ENCODE data around the gene DUSP5. TPM values are rescaled to one million over a fixed set of nuclear protein-coding genes. Genes with fewer than 3 reads are reported as not detected.

DUSP5 gene
- total RNA-seq, 5 donors from 2014 or later (not counting 1 experiment from before 2014, with no cell fraction given): 6.6 to 69.5 (median 9.6) TPM

- Mint-ChIP-seq H3K36me3 (peaks cover 72% of the 10 kb centered on the region), H3K4me3 (no peak overlapping the region), H3K4me1 (peaks cover 2 to 25% (median 14%) of the 10 kb centered on the region in 3 donors), H3K9me3 (peaks cover 0 to 3% (median 2%) of the 10 kb centered on the region in 3 donors), H3K27ac (no peak overlapping the region), H3K27me3 (no peaks in the 10 kb centered on the region)
- Histone ChIP-seq H3K4me1 (ENCODE audit: control insufficient read depth in 1 of 2, extremely low read depth in 1 of 2, insufficient read depth in 2 of 2, low read length in 2 of 2) (no peaks in the 10 kb centered on the region), H3K9me3 (no peaks in the 10 kb centered on the region), H3K36me3 (ENCODE audit: control insufficient read depth in 2 of 2, extremely low read depth in 1 of 2, insufficient read depth in 1 of 2, low read length in 1 of 2) (peaks cover 0 to 50% of the 10 kb centered on the region in 2 donors), H3K4me3 (ENCODE audit: control insufficient read depth in 1 of 2, extremely low read depth in 1 of 2, low read length in 1 of 2) (no peak overlapping the region), H3K27ac (ENCODE audit: low read length) (no peak overlapping the region), H3K27me3 (replicated peaks in 1 of 2; ENCODE audit: control insufficient read depth in 2 of 2, extremely low read depth in 1 of 2, insufficient read depth in 2 of 2, low read length in 1 of 2) (no peaks in the 10 kb centered on the region)
- ATAC-seq (replicated peaks in 1 of 4) (no peak), DNase-seq (no peak)
- 83% methylated on average over 2 of the region's 6 CpGs for WGBS (ENCODE audit: insufficient coverage)
- ChIA-PET CTCF (no interaction called here), POLR2A (interaction anchor here in 1 of 2 donors (2.0 kb wide), 1 partner anchor 8 kb away, joined by 5 read pairs; no protein-coding TSS in a partner anchor)
These were observed 14.2 kb downstream of the DUSP5 start for GRCh38 chr10:110511734-110512449.

GRCh38 chr10:110512461-110513187, 14.9 kb downstream of the DUSP5 start:
- peaks cover 0 to 3% (median 2%) of the 10 kb centered on the region in 3 donors for H3K9me3 Mint-ChIP-seq
- H3K36me3 Mint-ChIP-seq: peaks cover 67% of the 10 kb centered on the region
- ChIA-PET POLR2A (interaction anchor here in 1 of 2 donors (2.0 kb wide), 1 partner anchor 9 kb away, joined by 5 read pairs; no protein-coding TSS in a partner anchor), CTCF (no interaction called here)
- no peak overlapping the region for H3K4me3 Mint-ChIP-seq
- H3K27ac Mint-ChIP-seq: peak overlapping the region in 1 of 2 donors; percentile 51
- Histone ChIP-seq H3K27me3 (replicated peaks in 1 of 2; ENCODE audit: control insufficient read depth in 2 of 2, extremely low read depth in 1 of 2, insufficient read depth in 2 of 2, low read length in 1 of 2) (no peaks in the 10 kb centered on the region), H3K36me3 (ENCODE audit: control insufficient read depth in 2 of 2, extremely low read depth in 1 of 2, insufficient read depth in 1 of 2, low read length in 1 of 2) (peaks cover 0 to 42% of the 10 kb centered on the region in 2 donors), H3K9me3 (no peaks in the 10 kb centered on the region), H3K4me1 (ENCODE audit: control insufficient read depth in 1 of 2, extremely low read depth in 1 of 2, insufficient read depth in 2 of 2, low read length in 2 of 2) (no peaks in the 10 kb centered on the region), H3K27ac (ENCODE audit: low read length) (no peak overlapping the region), H3K4me3 (ENCODE audit: control insufficient read depth in 1 of 2, extremely low read depth in 1 of 2, low read length in 1 of 2) (no peak overlapping the region)
- no peak for DNase-seq
- WGBS (ENCODE audit: insufficient coverage): 82% methylated on average over 2 of the region's 5 CpGs
- ATAC-seq (replicated peaks in 1 of 4): peak in 2 of 4 experiments; percentile 48 to 54
- H3K27me3 Mint-ChIP-seq: no peaks in the 10 kb centered on the region
- peaks cover 0 to 23% (median 14%) of the 10 kb centered on the region in 3 donors for H3K4me1 Mint-ChIP-seq

DNA sequence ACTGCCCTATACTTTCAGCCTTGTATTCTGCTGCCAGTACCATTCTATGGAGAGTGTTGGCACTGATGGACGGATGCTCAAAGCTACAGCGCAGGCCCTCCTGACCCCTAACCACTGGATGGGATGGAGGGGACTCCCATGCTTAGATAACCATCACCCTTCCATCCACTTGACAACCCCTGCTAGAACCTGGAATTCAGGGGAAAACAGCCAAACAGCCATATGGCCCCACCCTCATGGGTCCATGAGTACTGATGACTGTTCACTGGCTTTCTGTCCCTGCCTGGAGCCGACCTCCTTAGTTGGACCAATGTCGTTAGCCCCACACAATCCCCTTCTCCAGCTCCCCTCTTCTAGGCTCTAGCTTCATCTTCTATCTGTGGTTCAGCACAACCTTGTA, 16.2 kb downstream of the DUSP5 start:
- CTCF ChIA-PET: interaction anchor here (0.7 kb wide), 2 partner anchors 22 to 1548 kb away, joined by 4 to 6 read pairs; no protein-coding TSS in a partner anchor
- Histone ChIP-seq H3K4me3 (ENCODE audit: control insufficient read depth in 1 of 2, extremely low read depth in 1 of 2, low read length in 1 of 2) (no peak overlapping the region), H3K9me3 (no peaks in the 10 kb centered on the region), H3K27me3 (replicated peaks in 1 of 2; ENCODE audit: control insufficient read depth in 2 of 2, extremely low read depth in 1 of 2, insufficient read depth in 2 of 2, low read length in 1 of 2) (no peaks in the 10 kb centered on the region), H3K36me3 (ENCODE audit: control insufficient read depth in 2 of 2, extremely low read depth in 1 of 2, insufficient read depth in 1 of 2, low read length in 1 of 2) (peaks cover 0 to 30% of the 10 kb centered on the region in 2 donors), H3K4me1 (ENCODE audit: control insufficient read depth in 1 of 2, extremely low read depth in 1 of 2, insufficient read depth in 2 of 2, low read length in 2 of 2) (no peaks in the 10 kb centered on the region), H3K27ac (ENCODE audit: low read length) (no peak overlapping the region)
- Mint-ChIP-seq H3K4me1 (peaks cover 0 to 13% (median 11%) of the 10 kb centered on the region in 3 donors), H3K36me3 (peaks cover 55% of the 10 kb centered on the region), H3K27me3 (no peaks in the 10 kb centered on the region), H3K4me3 (no peak overlapping the region), H3K9me3 (peaks cover 0 to 3% (median 2%) of the 10 kb centered on the region in 3 donors), H3K27ac (no peak overlapping the region)
- ATAC-seq (replicated peaks in 1 of 4): peak in 1 of 4 experiments; percentile 24
- POLR2A ChIA-PET: interaction anchor here in 1 of 2 donors (0.7 kb wide), 1 partner anchor 10 kb away, joined by 4 read pairs; no protein-coding TSS in a partner anchor
- WGBS (ENCODE audit: insufficient coverage): 100% methylated on average over 1 of the region's 4 CpGs
- no peak for DNase-seq

GRCh38 chr10:110514848-110515247, 17.1 kb downstream of the DUSP5 start:
- H3K27ac ChIP-seq (ENCODE audit: low read length): no peak overlapping the region
- POLR2A ChIA-PET: interaction anchor here in 1 of 2 donors (0.6 kb wide), 1 partner anchor 153 kb away, joined by 3 read pairs; no protein-coding TSS in a partner anchor
- CTCF ChIA-PET: interaction anchor here in 1 of 2 donors (0.7 kb wide), 1 partner anchor 23 kb away, joined by 6 read pairs; no protein-coding TSS in a partner anchor
- Mint-ChIP-seq H3K9me3 (peaks cover 0 to 3% (median 2%) of the 10 kb centered on the region in 3 donors), H3K27ac (no peak overlapping the region), H3K27me3 (no peaks in the 10 kb centered on the region), H3K4me3 (no peak overlapping the region), H3K36me3 (peaks cover 49% of the 10 kb centered on the region), H3K4me1 (peaks cover 0 to 12% (median 11%) of the 10 kb centered on the region in 3 donors)
- H3K9me3 ChIP-seq: no peaks in the 10 kb centered on the region
- no peak for DNase-seq
- H3K27me3 ChIP-seq (replicated peaks in 1 of 2; ENCODE audit: control insufficient read depth in 2 of 2, extremely low read depth in 1 of 2, insufficient read depth in 2 of 2, low read length in 1 of 2): no peaks in the 10 kb centered on the region
- H3K4me1 ChIP-seq (ENCODE audit: control insufficient read depth in 1 of 2, extremely low read depth in 1 of 2, insufficient read depth in 2 of 2, low read length in 2 of 2): no peaks in the 10 kb centered on the region
- 100% methylated on average over 2 of the region's 3 CpGs for WGBS (ENCODE audit: insufficient coverage)
- peaks cover 0 to 24% of the 10 kb centered on the region in 2 donors for H3K36me3 ChIP-seq (ENCODE audit: control insufficient read depth in 2 of 2, extremely low read depth in 1 of 2, insufficient read depth in 1 of 2, low read length in 1 of 2)
- no peak for ATAC-seq (replicated peaks in 1 of 4)
- no peak overlapping the region for H3K4me3 ChIP-seq (ENCODE audit: control insufficient read depth in 1 of 2, extremely low read depth in 1 of 2, low read length in 1 of 2)

DNA sequence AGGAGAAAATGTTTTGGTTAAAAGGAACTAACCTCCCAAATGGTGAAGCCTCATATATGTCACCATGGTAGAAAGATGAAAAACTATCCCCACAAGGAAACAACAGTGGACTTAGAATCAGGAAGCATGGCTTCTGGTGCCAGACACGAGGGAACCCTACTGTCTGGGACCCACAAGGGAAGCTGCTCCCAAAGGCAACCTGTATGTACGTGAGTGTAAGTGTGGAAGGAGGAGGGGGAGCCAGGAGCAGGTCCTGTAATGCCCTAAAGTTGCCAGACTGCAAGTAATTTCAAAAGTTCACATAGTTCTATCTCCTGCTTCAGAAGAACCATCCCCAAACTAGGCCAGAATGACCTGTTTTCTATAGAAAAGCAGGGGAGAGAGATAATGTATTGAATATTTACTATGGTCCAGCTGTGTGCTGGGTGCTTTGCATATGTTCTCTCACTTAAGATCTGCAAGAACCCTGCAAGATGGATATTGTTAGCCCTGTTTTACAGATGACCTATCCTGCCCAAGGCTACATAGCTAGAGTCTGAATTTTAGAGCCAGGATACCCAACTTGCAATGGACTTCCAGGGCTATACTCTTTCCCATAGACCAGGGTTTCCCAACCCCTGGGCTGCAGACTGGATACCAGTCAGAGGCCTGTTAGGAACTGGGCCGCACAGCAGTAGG, 19.2 kb downstream of the DUSP5 start:
- no peaks in the 10 kb centered on the region for H3K27me3 ChIP-seq (replicated peaks in 1 of 2; ENCODE audit: control insufficient read depth in 2 of 2, extremely low read depth in 1 of 2, insufficient read depth in 2 of 2, low read length in 1 of 2)
- no peaks in the 10 kb centered on the region for H3K9me3 ChIP-seq
- H3K36me3 ChIP-seq (ENCODE audit: control insufficient read depth in 2 of 2, extremely low read depth in 1 of 2, insufficient read depth in 1 of 2, low read length in 1 of 2): peaks cover 0 to 6% of the 10 kb centered on the region in 2 donors
- WGBS (ENCODE audit: insufficient coverage): 100% methylated on average over 1 of the region's 3 CpGs
- ChIA-PET CTCF (interaction anchor here in 1 of 2 donors (0.5 kb wide), 1 partner anchor 196 kb away, joined by 4 read pairs; no protein-coding TSS in a partner anchor), POLR2A (no interaction called here)
- H3K27ac ChIP-seq (ENCODE audit: low read length): no peak overlapping the region
- ATAC-seq (replicated peaks in 1 of 4): no peak
- Mint-ChIP-seq H3K36me3 (peaks cover 30% of the 10 kb centered on the region), H3K4me1 (peaks cover 2 to 14% (median 10%) of the 10 kb centered on the region in 3 donors), H3K4me3 (no peak overlapping the region), H3K9me3 (peaks cover 0 to 3% (median 2%) of the 10 kb centered on the region in 3 donors), H3K27me3 (no peaks in the 10 kb centered on the region), H3K27ac (no peak overlapping the region)
- no peak for DNase-seq
- no peak overlapping the region for H3K4me3 ChIP-seq (ENCODE audit: control insufficient read depth in 1 of 2, extremely low read depth in 1 of 2, low read length in 1 of 2)
- H3K4me1 ChIP-seq (ENCODE audit: control insufficient read depth in 1 of 2, extremely low read depth in 1 of 2, insufficient read depth in 2 of 2, low read length in 2 of 2): no peaks in the 10 kb centered on the region
